ENCODE data around the gene ACBD4.

The ACBD4 gene

DNA sequence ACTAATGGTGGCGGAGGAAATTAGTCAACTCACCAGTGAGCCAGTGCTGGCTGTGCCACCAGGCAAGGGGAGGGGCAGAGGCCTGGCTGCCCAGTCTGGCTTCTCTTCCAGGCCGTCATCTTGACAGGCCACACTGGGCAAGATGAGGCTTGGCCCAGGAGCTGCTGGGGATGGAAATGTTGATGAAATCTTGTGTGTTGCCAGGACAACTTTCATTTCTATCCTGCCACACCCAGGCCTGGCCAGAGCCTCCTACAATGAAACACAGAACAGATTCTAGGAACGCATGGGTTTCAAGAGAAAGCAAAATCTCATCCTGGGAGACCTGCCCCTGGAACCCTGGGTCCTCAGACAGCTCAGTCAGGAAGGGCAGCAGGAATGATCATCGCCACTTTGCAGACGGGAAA is 35.4 kb downstream of the ACBD4 start:
- H3K27ac ChIP-seq, result peak overlapping the region; percentile 26; the same call in 1 of the 2 replicates
- TF ChIP-seq, protein P1, sequence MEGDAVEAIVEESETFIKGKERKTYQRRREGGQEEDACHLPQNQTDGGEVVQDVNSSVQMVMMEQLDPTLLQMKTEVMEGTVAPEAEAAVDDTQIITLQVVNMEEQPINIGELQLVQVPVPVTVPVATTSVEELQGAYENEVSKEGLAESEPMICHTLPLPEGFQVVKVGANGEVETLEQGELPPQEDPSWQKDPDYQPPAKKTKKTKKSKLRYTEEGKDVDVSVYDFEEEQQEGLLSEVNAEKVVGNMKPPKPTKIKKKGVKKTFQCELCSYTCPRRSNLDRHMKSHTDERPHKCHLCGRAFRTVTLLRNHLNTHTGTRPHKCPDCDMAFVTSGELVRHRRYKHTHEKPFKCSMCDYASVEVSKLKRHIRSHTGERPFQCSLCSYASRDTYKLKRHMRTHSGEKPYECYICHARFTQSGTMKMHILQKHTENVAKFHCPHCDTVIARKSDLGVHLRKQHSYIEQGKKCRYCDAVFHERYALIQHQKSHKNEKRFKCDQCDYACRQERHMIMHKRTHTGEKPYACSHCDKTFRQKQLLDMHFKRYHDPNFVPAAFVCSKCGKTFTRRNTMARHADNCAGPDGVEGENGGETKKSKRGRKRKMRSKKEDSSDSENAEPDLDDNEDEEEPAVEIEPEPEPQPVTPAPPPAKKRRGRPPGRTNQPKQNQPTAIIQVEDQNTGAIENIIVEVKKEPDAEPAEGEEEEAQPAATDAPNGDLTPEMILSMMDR (IDR thresholded peaks at IDR 0.05), result no peak
- TF ChIP-seq ZFX (IDR thresholded peaks at IDR 0.05; ENCODE audit: borderline replicate concordance), result no peak

DNA sequence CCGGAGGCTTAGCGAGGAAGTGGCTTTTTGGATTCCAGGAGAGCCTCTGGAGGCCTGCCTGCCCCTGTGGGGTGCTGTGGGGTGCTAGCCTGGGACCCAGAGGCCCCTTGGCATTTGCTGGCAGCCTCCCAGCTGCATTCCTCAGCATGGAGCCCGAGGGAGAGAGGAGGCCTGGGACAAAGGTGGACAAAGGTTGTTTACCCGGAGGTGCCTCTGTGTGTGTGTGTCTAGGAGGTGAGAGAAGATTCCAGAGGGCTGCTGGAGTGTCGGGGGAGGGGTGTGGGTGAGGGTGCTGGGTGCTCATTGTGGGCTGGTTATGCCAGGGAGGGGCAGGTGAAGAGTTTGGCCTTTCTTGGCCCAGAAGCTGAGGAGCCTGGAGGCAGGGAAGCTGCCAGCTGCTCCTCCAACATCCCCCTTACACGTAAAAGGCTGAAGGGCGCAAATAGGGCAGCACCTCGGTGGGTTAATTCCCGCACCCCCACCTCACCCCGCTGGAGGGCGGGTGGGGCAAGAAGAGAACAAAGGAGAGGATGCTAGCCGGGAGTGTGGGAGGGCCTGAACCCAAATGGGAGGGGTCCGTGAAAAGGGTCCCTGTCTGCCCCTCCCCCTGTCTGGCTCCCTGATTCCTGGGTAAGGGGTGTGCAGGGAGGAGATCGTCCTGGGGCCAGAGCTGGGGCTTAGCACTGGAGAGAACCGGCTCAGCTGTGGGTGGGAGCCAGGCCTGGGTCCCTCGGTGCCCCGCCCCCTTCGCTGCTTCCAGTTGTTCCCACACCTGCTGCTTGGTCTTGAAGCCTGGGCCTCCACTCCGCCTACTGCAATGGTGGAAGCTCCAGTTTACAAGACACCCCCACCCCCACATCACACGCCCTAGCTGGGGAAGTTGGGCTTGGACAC is 36.1 kb downstream of the ACBD4 start:
- H3K27ac ChIP-seq, result peak overlapping the region; percentile 26; the same call in 1 of the 2 replicates
- no peak for TF ChIP-seq ZFX (IDR thresholded peaks at IDR 0.05; ENCODE audit: borderline replicate concordance)

DNA sequence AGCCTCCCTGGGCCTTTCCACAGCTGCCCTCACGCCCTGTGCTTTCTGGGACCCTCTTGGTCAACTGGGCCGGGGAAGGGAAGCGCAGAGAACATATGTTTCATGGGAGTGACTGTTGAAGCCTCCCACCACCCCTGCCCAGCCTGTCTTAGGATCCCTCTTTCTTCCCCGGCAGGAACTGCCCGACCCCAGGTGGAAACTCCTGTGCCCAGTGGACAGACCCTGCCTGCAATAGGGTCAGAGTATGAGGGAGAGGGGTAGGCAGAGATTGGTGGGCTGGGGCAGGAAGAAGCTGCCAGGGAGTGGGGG is 36.7 kb downstream of the ACBD4 start:
- no peak for TF ChIP-seq ZFX (IDR thresholded peaks at IDR 0.05; ENCODE audit: borderline replicate concordance)
- TF ChIP-seq, protein P1 (IDR thresholded peaks at IDR 0.05), result no peak
- H3K27ac ChIP-seq, result no peak overlapping the region

GRCh38 chr17:45172541-45173286 is 37.2 kb downstream of the ACBD4 start:
- no peak for TF ChIP-seq ZFX (IDR thresholded peaks at IDR 0.05; ENCODE audit: borderline replicate concordance)
- TF ChIP-seq, protein P1 (IDR thresholded peaks at IDR 0.05), result no peak
- H3K27ac ChIP-seq, result no peak overlapping the region

- H3K27ac ChIP-seq, result no peak overlapping the region
Observed at GRCh38 chr17:45175759-45176115, 40.2 kb downstream of the ACBD4 start.

GRCh38 chr17:45177563-45177962 is 42.1 kb downstream of the ACBD4 start:
- TF ChIP-seq ZFX (IDR thresholded peaks at IDR 0.05; ENCODE audit: borderline replicate concordance), result no peak
- TF ChIP-seq, protein P1 (IDR thresholded peaks at IDR 0.05), result no peak
- no peak overlapping the region for H3K27ac ChIP-seq

More at GRCh38 chr17:45175759-45176115, 40.2 kb downstream of the ACBD4 start:
- TF ChIP-seq ZFX (IDR thresholded peaks at IDR 0.05; ENCODE audit: borderline replicate concordance), result no peak
- TF ChIP-seq, protein P1 (IDR thresholded peaks at IDR 0.05), result no peak

- TF ChIP-seq ZFX (IDR thresholded peaks at IDR 0.05; ENCODE audit: borderline replicate concordance), result no peak
- TF ChIP-seq, protein P1 (IDR thresholded peaks at IDR 0.05), result no peak
- no peak overlapping the region for H3K27ac ChIP-seq
Observed at GRCh38 chr17:45184144-45184543, 48.7 kb downstream of the ACBD4 start.
